Hematopoietic multipotent progenitor cell treated with erythropoietin and hydrocortisone succinate and interleukin-3 and kit ligand, for 8 days (in vitro differentiated cells): ENCODE results near the gene TUT4.

Experiments
- DNase-seq: peaks from one replicate; pipeline ENCODE4 v3.0.0-alpha.2; 2015

TUT4 gene

DNA sequence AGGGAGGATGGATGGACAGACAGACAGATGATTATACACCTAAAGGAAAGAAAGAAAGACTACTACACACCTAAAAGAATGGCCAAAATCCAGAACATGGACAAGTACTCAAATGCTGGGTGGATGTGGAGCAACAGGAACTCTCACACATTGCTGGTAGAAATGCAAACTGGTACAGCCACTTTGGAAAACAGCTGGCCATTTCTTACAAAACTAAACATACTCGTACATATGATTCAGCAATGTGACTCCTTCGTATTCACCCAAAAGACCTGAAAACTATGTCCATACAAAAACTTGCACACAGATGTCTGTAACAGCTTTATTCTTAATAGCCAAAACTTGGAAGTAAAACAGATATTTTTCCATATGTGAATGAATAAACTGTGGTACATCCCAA lies 97.2 kb downstream of the TUT4 start:
- DNase-seq = no peak

DNA sequence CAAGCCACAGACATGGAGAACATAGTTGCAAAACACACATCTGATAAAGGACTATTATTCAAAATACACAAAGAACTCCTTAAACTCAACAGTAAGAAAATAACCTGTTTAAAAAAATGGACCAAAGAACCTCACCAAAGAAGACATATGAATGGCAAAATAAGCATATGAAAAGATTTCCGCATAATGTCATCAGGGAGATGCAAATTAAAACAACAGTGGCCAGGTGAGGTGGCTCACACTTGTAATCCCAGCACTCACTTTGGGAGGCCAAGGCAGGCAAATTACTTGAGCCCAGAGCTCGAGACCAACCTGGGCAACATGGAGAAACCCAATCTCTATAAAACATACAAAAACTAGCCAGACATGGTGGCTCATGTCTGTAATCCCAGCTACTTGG lies 98.1 kb downstream of the TUT4 start:
- no peak for DNase-seq

DNA sequence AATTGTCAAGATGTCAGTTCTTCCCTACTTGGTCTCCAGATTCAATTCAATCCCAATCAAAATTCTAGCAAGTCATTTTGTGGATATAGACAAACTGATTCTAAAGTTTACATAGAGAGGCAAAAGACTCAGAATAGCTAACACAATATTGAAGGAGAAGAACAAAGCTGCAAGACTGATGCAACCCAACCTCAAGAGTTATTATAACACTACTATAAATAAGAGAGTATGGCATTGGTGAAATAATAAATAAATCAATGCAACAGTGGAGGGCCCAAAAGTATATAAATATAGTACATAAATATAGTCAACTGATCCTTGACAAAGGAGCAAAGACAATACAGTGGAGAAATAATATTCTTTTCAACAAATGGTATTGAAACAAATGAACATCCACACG lies 98.8 kb downstream of the TUT4 start:
- DNase-seq = no peak

DNA sequence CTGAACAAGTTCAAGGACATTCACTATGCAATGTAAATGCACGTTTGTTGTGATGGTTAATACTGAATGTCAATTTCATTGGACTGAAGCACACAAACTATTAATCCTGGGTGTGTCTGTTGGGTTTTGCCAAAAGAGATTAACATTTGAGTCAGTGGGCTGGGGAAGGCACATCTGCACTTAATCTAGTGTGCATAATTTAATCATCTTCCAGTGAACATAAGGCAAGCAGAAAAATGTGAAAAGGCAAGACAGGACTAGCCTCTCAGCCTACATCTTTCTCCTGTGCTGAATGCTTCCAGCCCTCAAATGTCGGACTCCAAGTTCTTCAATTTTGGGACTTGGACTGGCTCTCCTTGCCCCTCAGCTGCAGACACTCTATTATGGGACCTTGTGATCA lies 108.4 kb downstream of the TUT4 start:
- no peak for DNase-seq

DNA sequence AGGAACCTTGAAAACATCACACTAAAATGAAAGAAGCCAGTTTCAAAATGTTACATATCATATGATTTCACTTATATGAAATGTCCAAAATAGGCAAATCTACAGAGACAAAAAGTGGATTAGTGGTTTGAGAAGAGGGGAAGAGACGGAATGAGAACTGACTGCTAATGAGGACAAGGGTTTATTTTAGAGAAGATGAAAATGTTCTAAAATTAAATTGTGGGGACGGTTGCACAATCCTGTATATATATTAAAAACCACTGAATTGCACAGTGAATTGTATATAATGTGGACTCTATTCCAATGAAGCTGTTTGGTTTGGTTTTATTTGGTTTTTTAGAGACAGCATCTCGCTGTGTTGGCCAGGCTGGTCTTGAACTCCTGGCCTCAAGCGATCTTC lies 112.9 kb downstream of the TUT4 start:
- DNase-seq = no peak

DNA sequence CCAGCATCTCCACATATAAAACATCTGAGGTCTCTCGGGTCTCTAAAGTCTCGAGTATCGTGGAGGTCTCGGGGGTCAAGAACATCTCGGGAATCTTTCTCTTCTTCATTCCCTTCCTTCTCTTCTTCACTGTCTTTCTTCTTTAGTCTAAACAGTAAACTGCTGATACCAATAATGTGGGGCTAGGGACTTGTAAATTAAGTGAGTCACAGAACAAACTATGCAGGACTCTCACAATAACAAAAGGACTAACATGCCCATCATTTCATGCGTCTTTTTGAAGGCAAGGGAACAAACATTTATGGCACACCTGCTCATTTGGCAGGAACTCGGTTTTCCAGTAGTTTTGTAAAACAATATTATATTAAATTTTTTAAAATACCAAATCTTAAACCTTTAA lies 116.1 kb downstream of the TUT4 start:
- DNase-seq = no peak

DNA sequence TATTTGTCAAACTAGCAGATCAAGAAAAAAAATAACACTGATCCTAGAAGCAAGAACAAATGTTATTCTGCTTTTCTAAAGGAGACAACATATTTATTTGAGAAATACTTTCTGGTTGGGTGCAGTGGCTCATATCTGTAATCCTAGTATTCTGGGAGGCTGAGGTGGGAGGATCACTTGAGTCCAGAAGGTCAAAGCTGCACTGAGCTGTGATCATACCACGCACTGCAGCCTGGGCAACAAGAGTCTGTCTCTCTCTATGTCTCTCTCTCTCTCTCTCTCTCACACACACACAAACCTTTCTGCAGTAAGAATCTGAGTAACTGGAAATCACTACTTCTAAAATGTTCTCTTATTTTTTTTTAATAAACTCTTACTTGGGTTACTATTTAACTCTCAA lies 117.2 kb downstream of the TUT4 start:
- no peak for DNase-seq

DNA sequence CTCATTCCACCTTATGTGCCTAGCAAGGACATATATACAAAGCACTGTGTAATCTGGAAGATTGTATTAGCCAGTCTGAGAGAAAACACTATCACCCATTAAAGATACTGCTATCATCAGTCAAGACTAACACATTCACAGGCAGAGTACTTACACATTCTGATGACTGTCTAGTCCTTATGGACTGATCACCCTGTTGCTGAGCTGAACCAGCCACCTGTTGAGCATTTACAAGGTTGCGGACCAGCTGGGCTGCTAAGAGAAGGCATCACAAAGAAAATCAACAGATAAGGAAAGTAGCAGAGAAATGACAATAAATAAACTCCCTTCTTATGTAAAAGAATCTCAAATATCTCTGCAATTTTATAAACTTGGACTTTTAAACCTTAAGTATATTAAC lies 117.7 kb downstream of the TUT4 start:
- no peak for DNase-seq

DNA sequence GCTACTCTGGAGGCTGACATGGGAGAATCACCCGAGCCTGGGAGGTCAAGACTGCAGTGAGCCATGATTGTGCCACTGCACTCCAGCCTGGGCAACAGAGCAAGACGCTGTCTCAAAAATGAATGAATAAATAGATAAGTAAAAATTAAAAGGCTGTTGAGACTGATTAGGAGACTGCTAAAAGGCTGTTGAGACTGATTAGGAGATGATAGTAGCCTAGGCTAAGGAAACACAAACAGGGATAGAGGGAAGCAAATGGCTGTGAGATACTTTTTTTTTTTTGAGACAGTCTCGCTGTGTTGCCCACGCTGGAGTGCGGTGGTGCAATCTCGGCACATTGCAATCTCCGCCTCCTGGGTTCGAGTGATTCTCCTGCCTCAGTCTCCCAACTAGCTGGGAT lies 120.1 kb downstream of the TUT4 start:
- DNase-seq = peak; percentile 31

DNA sequence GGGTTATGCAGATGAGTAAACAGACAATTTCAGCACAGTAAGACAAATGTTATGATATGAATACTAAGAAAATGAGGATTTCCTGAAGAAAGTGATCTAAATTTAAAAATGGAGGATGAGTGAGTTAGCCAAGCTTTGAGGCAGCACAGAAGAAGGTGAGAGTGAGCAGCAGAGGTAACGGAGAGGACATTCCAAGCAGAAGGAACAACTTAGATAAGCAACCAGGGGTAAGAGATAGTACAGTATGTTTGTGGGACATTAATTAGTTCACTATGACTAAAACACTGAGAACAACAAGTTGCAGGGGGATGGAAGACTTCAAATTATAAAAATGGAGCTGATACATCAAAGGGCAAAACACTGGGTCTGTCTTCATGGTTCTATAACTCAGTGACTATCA lies 125.7 kb downstream of the TUT4 start:
- DNase-seq = peak; percentile 9

DNA sequence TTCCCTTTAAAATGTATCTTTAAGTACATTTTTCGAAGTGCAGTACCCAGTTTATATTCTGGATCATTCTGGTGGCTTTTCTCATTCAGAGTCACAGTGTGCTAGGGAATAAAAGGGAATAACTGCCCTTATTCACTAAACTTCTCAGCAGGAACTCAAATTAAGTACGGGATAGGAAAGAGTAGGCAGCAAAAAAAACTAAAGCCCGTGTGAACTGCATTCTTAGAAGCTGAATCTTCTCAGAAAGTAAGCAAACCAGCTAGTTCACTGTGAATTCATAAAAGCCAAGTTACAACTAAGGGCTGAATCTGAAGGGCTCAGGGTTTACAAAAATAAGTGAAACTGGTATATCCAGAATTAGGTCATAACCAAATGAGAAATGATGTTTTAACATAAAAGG lies 126.5 kb downstream of the TUT4 start:
- no peak for DNase-seq

DNA sequence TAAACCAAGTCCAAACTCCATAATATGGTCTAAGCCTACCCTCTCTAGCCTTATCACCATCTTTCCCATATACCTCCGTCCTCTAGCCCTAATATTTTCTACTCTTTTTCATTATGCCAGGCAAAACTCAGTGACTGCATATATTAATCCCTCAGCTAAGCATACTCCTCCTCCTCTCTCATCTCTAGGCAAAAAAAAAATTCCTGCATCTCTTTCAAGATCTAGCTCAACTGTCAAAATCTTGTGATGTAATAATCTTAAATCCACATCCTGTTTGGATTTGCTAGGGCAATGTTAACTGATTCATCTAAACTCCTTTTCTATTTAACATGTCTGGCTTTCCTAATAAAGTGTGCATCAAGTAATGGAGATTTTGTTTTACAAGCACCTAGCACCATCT lies 128.1 kb downstream of the TUT4 start:
- no peak for DNase-seq

DNA sequence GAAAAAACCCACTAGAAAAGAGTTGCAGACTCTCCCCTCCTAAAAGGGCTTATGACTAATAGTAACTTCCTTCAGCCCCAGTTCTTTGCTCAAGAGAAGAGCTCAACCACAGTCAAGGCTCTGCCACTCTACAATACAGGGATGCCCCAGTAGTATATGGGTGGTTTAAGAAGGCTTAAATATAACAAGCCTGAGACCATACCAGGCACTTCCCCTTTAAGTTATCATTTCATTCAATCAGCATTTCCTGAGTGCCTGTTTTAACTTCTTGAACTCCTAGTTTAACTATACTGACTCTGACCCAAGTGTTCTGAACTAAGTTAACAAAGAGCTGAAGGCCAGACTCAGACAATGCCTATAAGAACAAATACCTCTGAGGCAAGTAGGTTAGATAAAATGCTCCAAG lies 128.7 kb downstream of the TUT4 start:
- peak; percentile 36 for DNase-seq

DNA sequence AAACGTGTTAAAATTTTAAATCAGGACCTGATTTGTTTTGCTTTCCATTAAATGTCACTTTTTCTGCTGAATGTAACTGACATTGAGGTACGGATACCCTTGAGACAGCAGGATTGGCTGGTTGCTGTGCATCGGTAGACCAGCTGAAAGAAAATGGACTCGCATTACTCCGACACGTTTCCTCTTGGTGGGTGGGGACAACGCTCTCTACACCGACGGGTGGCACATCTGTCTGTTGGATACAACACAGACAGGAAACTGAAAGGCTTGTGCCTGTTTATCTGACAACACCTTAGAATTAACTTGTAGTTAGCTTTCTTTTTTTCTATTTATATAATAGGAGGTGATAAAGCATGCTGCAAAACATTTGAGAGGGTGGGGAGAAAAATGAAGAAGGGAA lies 129.1 kb downstream of the TUT4 start:
- peak; percentile 43 for DNase-seq

DNA sequence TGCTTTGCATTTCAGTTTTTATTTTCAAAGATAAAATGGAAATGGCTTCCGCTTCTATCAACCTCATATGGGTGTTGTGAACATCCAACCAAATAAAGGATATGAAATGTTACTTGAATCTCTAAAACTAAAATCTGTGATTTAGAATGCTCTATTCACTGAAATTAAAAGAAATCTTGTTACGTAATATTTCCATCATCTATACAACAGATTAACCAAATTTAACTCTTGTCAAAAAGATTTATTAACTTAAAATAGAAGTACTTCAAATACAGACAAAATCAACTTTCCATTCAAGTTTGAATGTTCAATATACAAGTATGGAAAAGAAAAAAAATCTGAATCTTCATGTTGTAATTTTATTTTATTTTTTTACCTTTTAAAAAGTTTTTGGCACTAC lies 129.8 kb downstream of the TUT4 start:
- DNase-seq = no peak

DNA sequence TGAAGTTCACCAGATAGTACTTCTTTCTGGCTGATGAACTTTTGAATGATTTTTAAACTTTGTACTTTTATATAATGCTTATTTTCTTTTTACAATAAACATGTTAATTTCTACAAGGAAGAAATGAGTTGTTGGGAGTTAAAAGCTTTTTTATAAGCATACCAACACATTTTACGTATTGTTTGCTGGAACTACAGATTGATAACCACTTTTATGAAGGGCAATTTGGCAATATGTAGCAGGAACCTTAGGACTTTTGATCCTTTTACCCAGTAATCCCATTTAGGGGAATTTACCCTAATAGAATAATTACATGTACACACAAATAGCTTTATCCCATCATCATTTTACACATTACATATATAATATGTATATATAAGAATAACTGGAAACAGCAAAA lies 132.2 kb downstream of the TUT4 start:
- DNase-seq = no peak

DNA sequence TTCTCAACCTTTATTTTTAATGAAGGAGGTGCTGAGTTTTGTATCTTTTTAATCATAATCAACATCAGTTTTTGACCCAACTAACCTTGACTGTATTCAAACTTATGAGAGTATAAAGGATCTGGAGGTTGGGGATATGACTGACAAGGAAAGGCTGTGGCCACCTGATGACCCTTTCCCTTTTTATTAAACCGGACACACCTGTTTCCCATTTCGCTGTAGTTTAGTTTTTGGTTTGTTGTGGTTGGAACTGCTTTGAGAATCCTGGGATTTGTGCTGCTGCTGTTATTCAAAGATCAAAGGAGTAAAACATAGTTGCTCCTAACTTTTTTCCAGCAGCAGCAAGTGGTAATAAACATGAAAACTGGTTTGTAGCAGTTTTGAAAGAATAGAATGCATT lies 136.1 kb downstream of the TUT4 start:
- no peak for DNase-seq

DNA sequence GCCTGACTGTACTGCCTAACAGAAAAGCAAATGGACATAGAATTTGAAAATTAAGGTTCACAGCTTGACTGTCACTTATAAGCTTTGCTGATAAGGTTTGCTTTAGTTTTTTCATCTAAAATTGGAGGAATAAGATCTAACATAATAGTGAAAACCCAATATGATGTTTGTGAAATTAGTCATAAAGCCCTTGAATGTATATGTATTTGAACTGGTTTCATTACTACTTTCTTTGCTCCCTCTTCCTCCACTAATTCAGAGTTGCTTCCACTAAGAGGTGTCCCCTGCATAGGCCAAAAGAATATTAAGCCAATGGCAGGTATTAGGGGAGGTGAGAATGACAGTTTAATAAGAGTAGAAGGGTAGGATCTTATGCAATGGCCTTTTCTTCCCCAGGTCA lies 137.9 kb downstream of the TUT4 start:
- DNase-seq = no peak

DNA sequence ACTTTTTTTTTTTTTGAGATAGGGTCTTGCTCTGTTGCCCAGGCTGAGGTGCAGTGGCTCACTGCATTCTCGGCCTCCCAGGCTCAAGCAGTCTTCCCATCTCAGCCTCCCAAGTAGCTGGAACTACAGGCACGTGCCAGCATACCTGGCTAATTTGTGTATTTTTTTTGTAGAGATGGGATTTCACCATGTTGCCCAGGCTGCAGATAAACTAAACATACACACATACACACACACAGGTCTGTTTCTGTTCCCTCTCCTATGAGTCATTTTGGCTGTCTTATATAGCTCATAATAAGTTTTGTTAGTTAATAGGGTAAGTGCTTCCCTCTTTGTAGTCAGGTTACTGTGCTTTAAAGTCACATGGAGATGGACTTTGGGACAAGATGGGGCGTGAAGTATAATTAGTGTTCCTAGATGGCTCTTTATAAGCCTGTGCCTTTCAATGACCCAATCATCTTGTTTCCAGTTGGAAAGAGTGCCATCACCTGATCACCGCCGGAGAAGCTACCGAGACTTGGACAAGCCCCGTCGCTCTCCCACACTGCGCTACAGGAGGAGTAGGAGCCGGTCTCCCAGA lies 139.4 kb downstream of the TUT4 start:
- DNase-seq = no peak

DNA sequence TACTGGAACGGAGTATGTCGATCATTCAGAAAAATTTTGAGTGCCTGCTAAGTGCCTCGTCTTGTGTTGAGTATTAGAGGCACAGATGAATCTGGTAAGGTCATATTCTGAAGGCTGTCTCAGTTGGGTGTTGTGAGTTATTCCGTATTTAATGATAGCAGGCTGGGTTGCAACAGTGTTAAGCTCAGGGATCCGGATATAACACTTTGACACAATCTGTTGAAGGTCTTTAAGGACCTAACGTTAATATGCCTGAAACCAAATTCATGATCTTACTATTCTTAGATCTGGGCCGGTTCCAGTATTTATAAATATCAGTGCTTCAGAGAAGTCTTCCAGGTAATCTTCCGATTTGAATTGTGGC lies 147.9 kb downstream of the TUT4 start:
- DNase-seq = no peak

DNA sequence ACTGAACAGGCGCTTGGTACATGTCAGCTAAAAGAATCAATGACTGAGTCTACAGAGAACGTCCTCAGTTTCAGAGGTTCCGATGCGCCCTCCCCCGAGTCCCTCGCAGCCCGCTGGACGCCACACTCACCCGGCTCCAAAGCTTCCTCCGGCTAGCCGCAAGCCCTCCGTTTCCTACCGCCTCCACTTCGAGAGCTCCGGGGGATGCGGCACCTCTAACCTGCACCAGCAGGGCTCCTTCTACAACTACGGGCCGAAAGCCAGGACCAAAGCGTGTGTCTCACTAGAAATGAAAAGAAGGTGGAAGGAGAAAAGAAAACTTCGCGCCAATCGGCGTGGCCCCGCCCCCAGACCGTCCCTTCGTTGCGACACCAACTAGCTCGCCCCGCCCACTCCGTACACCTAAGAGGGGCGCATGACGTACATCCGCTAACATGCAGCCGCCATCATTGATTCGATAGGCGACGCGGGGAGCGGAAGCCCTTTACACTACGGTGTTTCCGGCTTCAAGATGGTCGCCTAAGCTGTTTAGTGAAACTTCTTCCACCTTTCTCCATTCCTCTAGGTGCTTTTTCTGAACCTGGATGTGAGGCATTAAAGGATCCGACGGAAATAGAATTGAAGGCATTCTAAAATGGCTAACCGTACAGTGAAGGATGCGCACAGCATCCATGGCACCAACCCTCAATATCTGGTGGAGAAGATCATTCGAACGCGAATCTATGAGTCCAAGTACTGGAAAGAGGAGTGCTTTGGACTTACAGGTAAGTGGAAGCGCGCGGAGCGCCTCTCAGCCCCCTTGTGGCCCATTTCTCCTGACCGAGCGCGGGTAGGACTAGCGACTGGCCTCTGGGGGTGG lies 148.5 kb downstream of the TUT4 start, which contains the start of the genes ORC1 and PRPF38A:
Gene ORC1, minus strand, starts transcription at position 308 of the 859 bp plus-strand sequence. CDS start 2,200 bp downstream, outside the sequence.
Gene PRPF38A, plus strand, starts transcription at position 487 of the 859 bp plus-strand sequence. Its CDS starts 148 bp downstream, at position 635.
- DNase-seq = peak; percentile 99

DNA sequence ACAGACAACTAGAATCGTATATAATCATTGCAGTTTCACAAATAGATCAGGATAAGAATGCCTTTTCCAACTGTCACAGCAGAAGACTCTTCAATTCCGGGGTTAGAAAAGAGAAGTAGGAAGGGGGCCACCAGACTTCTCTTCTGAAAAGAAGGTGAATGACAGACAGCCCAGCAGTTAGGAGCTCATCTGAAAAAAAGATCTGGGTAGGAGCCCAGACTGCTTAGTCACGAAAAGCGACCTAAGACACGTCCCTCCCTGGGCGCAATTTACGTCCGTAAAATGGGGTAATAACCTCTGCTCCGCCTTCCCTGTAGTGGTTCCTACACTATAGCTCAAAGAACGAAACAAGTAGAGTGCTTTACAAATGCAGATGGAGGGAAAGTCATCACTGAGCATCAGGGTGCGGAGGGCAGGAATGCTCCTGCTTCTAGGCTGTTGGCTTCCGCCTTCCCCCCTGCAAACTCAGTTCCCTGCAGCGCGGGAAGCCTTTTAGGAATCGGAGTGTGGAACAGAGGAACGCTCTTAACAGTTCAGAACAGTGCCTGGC lies 149.3 kb downstream of the TUT4 start:
- DNase-seq = peak; percentile 92

DNA sequence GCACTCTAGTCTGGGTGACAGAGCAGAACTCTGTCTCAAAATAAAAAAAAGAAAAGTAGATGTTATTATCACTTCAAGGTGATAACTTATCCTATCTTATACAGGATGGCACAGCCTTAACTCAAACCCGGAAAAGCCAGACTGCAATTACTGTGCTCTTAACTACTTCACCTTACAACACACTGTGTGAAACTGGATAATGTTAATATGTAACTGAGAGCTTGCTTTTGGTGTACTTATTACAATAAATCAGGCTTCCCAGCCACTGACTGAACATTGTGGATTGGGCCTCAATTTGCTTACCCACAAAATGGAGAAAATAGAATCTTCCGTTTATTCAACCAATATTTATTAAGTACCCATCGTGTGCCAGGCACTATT lies 150.0 kb downstream of the TUT4 start:
- no peak for DNase-seq

DNA sequence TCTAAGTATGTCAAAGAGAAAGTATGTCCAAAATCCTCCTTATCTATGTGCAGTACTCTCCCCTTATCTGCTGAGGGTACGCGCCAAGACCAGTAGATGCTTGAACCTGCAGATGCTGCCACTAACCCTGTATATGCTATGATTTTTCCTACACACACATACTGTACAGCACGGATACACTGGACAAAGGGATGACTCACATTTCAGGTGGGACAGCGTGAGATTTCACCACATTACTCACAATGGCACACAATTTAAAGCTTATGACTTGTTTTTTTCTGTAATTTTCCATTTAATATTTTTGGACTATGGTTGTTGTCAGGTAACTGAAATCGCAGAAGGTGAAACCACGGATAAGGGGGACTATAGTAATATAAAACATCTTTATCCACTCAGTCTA lies 152.8 kb downstream of the TUT4 start:
- DNase-seq = peak; percentile 16
